Measurements from ENCODE around the gene NF1. TPM values are rescaled to one million over a fixed set of nuclear protein-coding genes. Genes with fewer than 3 reads are reported as not detected.
"Not testable (repeated sequence)": the region's sequence is repeated elsewhere in the genome, so short reads cannot be mapped to it uniquely, and the experiment has no call there.

Gene NF1
- total RNA-seq, 3 donors from 2014 or later = 61.6 to 129 (median 97.7) TPM

DNA sequence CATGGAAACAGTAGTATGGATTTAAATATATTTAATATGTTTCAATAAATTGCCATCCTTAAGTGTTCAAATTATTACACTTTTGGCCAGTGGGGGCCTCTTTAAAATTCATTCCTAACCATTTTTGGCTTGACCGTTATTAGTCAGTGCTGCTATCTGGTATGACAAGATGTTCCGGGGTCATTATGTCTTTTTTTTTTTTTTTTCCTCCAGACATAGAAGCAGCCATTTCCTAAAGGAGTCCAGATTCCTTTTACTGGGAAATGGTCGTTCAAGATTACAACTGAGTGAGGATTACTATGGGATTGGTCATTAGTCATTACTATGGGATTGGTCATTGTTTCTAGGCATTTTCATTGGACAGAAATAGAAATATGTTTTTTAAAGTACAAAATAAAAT lies 53.4 kb downstream of the NF1 start:
- no peak for DNase-seq (ENCODE audit: low spot score in 2 of 2)
- intact Hi-C loops (cut with DNase I; ENCODE audit: low total_unique reads) = loop anchor here (5.0 kb wide), 1 partner anchor 689 kb away; no protein-coding TSS in a partner anchor
- H3K9me3 ChIP-seq = no peaks in the 10 kb centered on the region
- no peak overlapping the region for H3K4me3 ChIP-seq
- no peaks in the 10 kb centered on the region for H3K27me3 ChIP-seq
- H3K4me1 ChIP-seq = no peaks in the 10 kb centered on the region
- TF ChIP-seq CTCF (IDR thresholded peaks at IDR 0.05) = no peak
- no peak for TF ChIP-seq POLR2AphosphoS5 (IDR thresholded peaks at IDR 0.05)
- no peak for TF ChIP-seq POLR2A (IDR thresholded peaks at IDR 0.05)
- no peak overlapping the region for H3K27ac ChIP-seq
- H3K36me3 ChIP-seq = no peaks in the 10 kb centered on the region

- no peak overlapping the region for H3K4me3 ChIP-seq
- H3K27me3 ChIP-seq = no peaks in the 10 kb centered on the region
- H3K9me3 ChIP-seq = no peaks in the 10 kb centered on the region
- intact Hi-C loops (cut with DNase I; ENCODE audit: low total_unique reads) = no loop called here
- no peaks in the 10 kb centered on the region for H3K4me1 ChIP-seq
- no peaks in the 10 kb centered on the region for H3K36me3 ChIP-seq
- no peak overlapping the region for H3K27ac ChIP-seq
- TF ChIP-seq CTCF (IDR thresholded peaks at IDR 0.05) (no peak), POLR2A (IDR thresholded peaks at IDR 0.05) (no peak), POLR2AphosphoS5 (IDR thresholded peaks at IDR 0.05) (no peak)
- no peak for DNase-seq (ENCODE audit: low spot score in 2 of 2)
Measured at GRCh38 chr17:31152271-31152670, 57.5 kb downstream of the NF1 start.

- TF ChIP-seq CTCF (IDR thresholded peaks at IDR 0.05) (no peak), POLR2AphosphoS5 (IDR thresholded peaks at IDR 0.05) (no peak), POLR2A (IDR thresholded peaks at IDR 0.05) (no peak)
Measured at GRCh38 chr17:31155208-31155810, 60.5 kb downstream of the NF1 start.

GRCh38 chr17:31156326-31156725 lies 61.5 kb downstream of the NF1 start:
- Histone ChIP-seq H3K27ac (no peak overlapping the region), H3K27me3 (no peaks in the 10 kb centered on the region), H3K4me1 (no peaks in the 10 kb centered on the region), H3K4me3 (no peak overlapping the region), H3K9me3 (no peaks in the 10 kb centered on the region), H3K36me3 (no peaks in the 10 kb centered on the region)
- no peak for DNase-seq (ENCODE audit: low spot score in 2 of 2)
- TF ChIP-seq CTCF (IDR thresholded peaks at IDR 0.05) (no peak), POLR2A (IDR thresholded peaks at IDR 0.05) (no peak), POLR2AphosphoS5 (IDR thresholded peaks at IDR 0.05) (no peak)
- intact Hi-C loops (cut with DNase I; ENCODE audit: low total_unique reads) = no loop called here

More at GRCh38 chr17:31155208-31155810, 60.5 kb downstream of the NF1 start:
- Histone ChIP-seq H3K9me3 (no peaks in the 10 kb centered on the region), H3K36me3 (no peaks in the 10 kb centered on the region), H3K4me1 (no peaks in the 10 kb centered on the region), H3K27ac (no peak overlapping the region), H3K4me3 (no peak overlapping the region), H3K27me3 (no peaks in the 10 kb centered on the region)
- DNase-seq (ENCODE audit: low spot score in 2 of 2) = no peak
- intact Hi-C loops (cut with DNase I; ENCODE audit: low total_unique reads) = no loop called here

DNA sequence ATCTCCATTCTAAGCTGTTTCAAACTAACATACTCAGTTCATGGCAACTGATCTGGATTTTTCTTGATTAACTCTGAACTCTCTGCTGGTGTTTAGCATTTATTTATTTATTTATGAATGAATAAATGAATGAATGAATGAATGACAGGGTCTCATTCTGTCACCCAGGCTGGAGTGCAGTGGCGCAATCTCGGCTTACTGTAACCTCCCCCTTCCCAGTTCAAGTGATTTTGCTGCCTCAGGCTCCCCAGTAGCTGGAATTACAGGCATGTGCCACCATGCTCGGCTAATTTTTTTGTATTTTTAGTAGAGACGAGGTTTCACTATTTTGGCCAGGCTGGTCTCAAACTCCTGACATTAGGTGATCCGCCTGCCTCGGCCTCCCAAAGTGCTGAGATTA lies 62.1 kb downstream of the NF1 start:
- H3K4me1 ChIP-seq; H3K36me3 ChIP-seq; H3K27ac ChIP-seq; H3K27me3 ChIP-seq; DNase-seq (ENCODE audit: low spot score in 2 of 2); intact Hi-C loops (cut with DNase I; ENCODE audit: low total_unique reads); H3K4me3 ChIP-seq; H3K9me3 ChIP-seq: not testable (repeated sequence)
